ENCODE data around the gene ATP8A2. TPM values are rescaled to one million over a fixed set of nuclear protein-coding genes. Genes with fewer than 3 reads are reported as not detected.
"Not testable (repeated sequence)": the region's sequence is repeated elsewhere in the genome, so short reads cannot be mapped to it uniquely, and the experiment has no call there.

ATP8A2 gene
- total RNA-seq, 1 donor from 2014 or later = 1.3 TPM

GRCh38 chr13:25951831-25952230 lies 580.1 kb downstream of the ATP8A2 start:
- Mint-ChIP-seq H3K27ac (ENCODE audit: unreplicated experiment) (no peak overlapping the region), H3K9me3 (ENCODE audit: unreplicated experiment) (peaks cover 6% of the 10 kb centered on the region)
- H3K79me2 ChIP-seq (ENCODE audit: insufficient read depth, low read length) = no peaks in the 10 kb centered on the region

DNA sequence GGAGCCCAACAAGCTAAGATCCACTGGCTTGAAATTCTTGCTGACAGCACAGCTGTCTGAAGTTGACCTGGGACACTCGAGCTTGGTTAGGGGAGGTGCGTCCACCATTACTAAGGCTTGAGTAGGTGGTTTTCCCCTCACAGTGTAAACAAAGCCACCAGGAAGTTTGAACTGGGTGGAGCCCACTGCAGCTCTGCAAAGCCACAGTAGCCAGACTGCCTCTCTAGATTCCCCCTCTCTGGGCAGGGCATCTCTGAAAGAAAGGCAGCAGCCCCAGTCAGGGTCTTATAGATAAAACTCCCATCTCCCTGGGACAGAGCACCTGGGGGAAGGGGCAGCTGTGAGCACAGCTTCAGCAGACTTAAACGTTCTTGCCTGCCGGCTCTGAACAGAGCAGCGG lies 582.3 kb downstream of the ATP8A2 start:
- DNase-seq (ENCODE audit: low read depth); H3K4me3 ChIP-seq (ENCODE audit: insufficient read depth, low read depth, low read length); H2AFZ ChIP-seq (ENCODE audit: low read depth, low read length); H3K27me3 Mint-ChIP-seq (ENCODE audit: low read depth, unreplicated experiment); H4K20me1 ChIP-seq (ENCODE audit: insufficient read depth, low read length); H3K4me1 ChIP-seq (ENCODE audit: insufficient read depth, low read length); H3K4me2 ChIP-seq (ENCODE audit: low read length); H3K27me3 ChIP-seq (ENCODE audit: insufficient read depth, low read length); H3K9me3 ChIP-seq (ENCODE audit: insufficient read depth, low read depth, low read length); H3K9ac ChIP-seq (ENCODE audit: low read length); H3K27ac ChIP-seq (ENCODE audit: low read depth, low read length); H3K4me1 Mint-ChIP-seq (ENCODE audit: low read depth, unreplicated experiment); H3K36me3 Mint-ChIP-seq (ENCODE audit: low read depth, unreplicated experiment); H3K79me2 ChIP-seq (ENCODE audit: insufficient read depth, low read length); H3K36me3 ChIP-seq (ENCODE audit: insufficient read depth, low read length); H3K27ac Mint-ChIP-seq (ENCODE audit: unreplicated experiment); H3K4me3 Mint-ChIP-seq (ENCODE audit: unreplicated experiment); FAIRE-seq: not testable (repeated sequence)
- peaks cover 12% of the 10 kb centered on the region for H3K9me3 Mint-ChIP-seq (ENCODE audit: unreplicated experiment)

More at GRCh38 chr13:25951831-25952230, 580.1 kb downstream of the ATP8A2 start:
- Histone ChIP-seq H3K9me3 (ENCODE audit: insufficient read depth, low read depth, low read length) (peaks cover 3% of the 10 kb centered on the region), H3K36me3 (ENCODE audit: insufficient read depth, low read length) (no peaks in the 10 kb centered on the region), H3K27me3 (ENCODE audit: insufficient read depth, low read length) (no peaks in the 10 kb centered on the region), H3K4me3 (ENCODE audit: insufficient read depth, low read depth, low read length) (no peak overlapping the region), H2AFZ (ENCODE audit: low read depth, low read length) (no peak overlapping the region), H3K9ac (ENCODE audit: low read length) (no peak overlapping the region), H4K20me1 (ENCODE audit: insufficient read depth, low read length) (no peaks in the 10 kb centered on the region), H3K4me2 (ENCODE audit: low read length) (no peak overlapping the region), H3K27ac (ENCODE audit: low read depth, low read length) (no peak overlapping the region), H3K4me1 (ENCODE audit: insufficient read depth, low read length) (no peaks in the 10 kb centered on the region)
- no peak overlapping the region for H3K4me3 Mint-ChIP-seq (ENCODE audit: unreplicated experiment)
- TF ChIP-seq EZH2 (IDR thresholded peaks at IDR 0.05; ENCODE audit: insufficient read depth, low read length) = no peak
- TF ChIP-seq CTCF (IDR thresholded peaks at IDR 0.05; ENCODE audit: insufficient read depth, low read depth, low read length) = no peak
- DNase-seq (ENCODE audit: low read depth) = no peak
- H3K4me1 Mint-ChIP-seq (ENCODE audit: low read depth, unreplicated experiment) = no peaks in the 10 kb centered on the region
- no peak for FAIRE-seq
- no peaks in the 10 kb centered on the region for H3K36me3 Mint-ChIP-seq (ENCODE audit: low read depth, unreplicated experiment)
- H3K27me3 Mint-ChIP-seq (ENCODE audit: low read depth, unreplicated experiment) = peaks cover 11% of the 10 kb centered on the region

GRCh38 chr13:25954943-25955342 lies 583.2 kb downstream of the ATP8A2 start:
- H3K4me3 Mint-ChIP-seq (ENCODE audit: unreplicated experiment); H3K4me1 ChIP-seq (ENCODE audit: insufficient read depth, low read length): not testable (repeated sequence)

GRCh38 chr13:25958986-25959385 lies 587.2 kb downstream of the ATP8A2 start:
- Histone ChIP-seq H4K20me1 (ENCODE audit: insufficient read depth, low read length) (no peaks in the 10 kb centered on the region), H3K4me1 (ENCODE audit: insufficient read depth, low read length) (peaks cover 5% of the 10 kb centered on the region), H3K9me3 (ENCODE audit: insufficient read depth, low read depth, low read length) (no peaks in the 10 kb centered on the region), H3K4me3 (ENCODE audit: insufficient read depth, low read depth, low read length) (no peak overlapping the region), H3K27ac (ENCODE audit: low read depth, low read length) (no peak overlapping the region), H3K9ac (ENCODE audit: low read length) (no peak overlapping the region), H3K27me3 (ENCODE audit: insufficient read depth, low read length) (no peaks in the 10 kb centered on the region), H3K36me3 (ENCODE audit: insufficient read depth, low read length) (no peaks in the 10 kb centered on the region), H3K79me2 (ENCODE audit: insufficient read depth, low read length) (no peaks in the 10 kb centered on the region), H2AFZ (ENCODE audit: low read depth, low read length) (no peak overlapping the region), H3K4me2 (ENCODE audit: low read length) (no peak overlapping the region)
- FAIRE-seq (no peak), DNase-seq (ENCODE audit: low read depth) (no peak)
- Mint-ChIP-seq H3K27me3 (ENCODE audit: low read depth, unreplicated experiment) (peaks cover 12% of the 10 kb centered on the region), H3K9me3 (ENCODE audit: unreplicated experiment) (peaks cover 12% of the 10 kb centered on the region), H3K36me3 (ENCODE audit: low read depth, unreplicated experiment) (no peaks in the 10 kb centered on the region), H3K4me1 (ENCODE audit: low read depth, unreplicated experiment) (peaks cover 2% of the 10 kb centered on the region), H3K27ac (ENCODE audit: unreplicated experiment) (no peak overlapping the region), H3K4me3 (ENCODE audit: unreplicated experiment) (no peak overlapping the region)
- TF ChIP-seq CTCF (IDR thresholded peaks at IDR 0.05; ENCODE audit: insufficient read depth, low read depth, low read length) (no peak), EZH2 (IDR thresholded peaks at IDR 0.05; ENCODE audit: insufficient read depth, low read length) (no peak)

More at GRCh38 chr13:25954943-25955342, 583.2 kb downstream of the ATP8A2 start:
- H3K4me3 ChIP-seq (ENCODE audit: insufficient read depth, low read depth, low read length); H3K4me2 ChIP-seq (ENCODE audit: low read length); FAIRE-seq; DNase-seq (ENCODE audit: low read depth); H3K4me1 Mint-ChIP-seq (ENCODE audit: low read depth, unreplicated experiment); H4K20me1 ChIP-seq (ENCODE audit: insufficient read depth, low read length); H3K27me3 ChIP-seq (ENCODE audit: insufficient read depth, low read length); H3K79me2 ChIP-seq (ENCODE audit: insufficient read depth, low read length); H3K36me3 Mint-ChIP-seq (ENCODE audit: low read depth, unreplicated experiment); H3K9ac ChIP-seq (ENCODE audit: low read length); H3K27ac ChIP-seq (ENCODE audit: low read depth, low read length); H3K27ac Mint-ChIP-seq (ENCODE audit: unreplicated experiment); H2AFZ ChIP-seq (ENCODE audit: low read depth, low read length); H3K9me3 ChIP-seq (ENCODE audit: insufficient read depth, low read depth, low read length); H3K27me3 Mint-ChIP-seq (ENCODE audit: low read depth, unreplicated experiment); H3K36me3 ChIP-seq (ENCODE audit: insufficient read depth, low read length): not testable (repeated sequence)
- peaks cover 12% of the 10 kb centered on the region for H3K9me3 Mint-ChIP-seq (ENCODE audit: unreplicated experiment)

Measured in astrocyte (in vitro differentiated cells and primary cell).